Effector memory CD4-positive, alpha-beta T cell (primary cell): ENCODE measurements around the gene RASGRP2.
"Not testable (repeated sequence)": the region's sequence is repeated elsewhere in the genome, so short reads cannot be mapped to it uniquely, and the experiment has no call there.

ENCODE experiments used
- DNase-seq, 3 donors: peaks; one replicate each; pipeline ENCODE4 v3.0.0-alpha.2; 2020
- H3K27ac ChIP-seq: 2 replicates; pipeline ENCODE4 v1.7.0; 2013; ENCODE audit warnings: mild to moderate bottlenecking, low read length, moderate library complexity; ENCODE audit not compliant: insufficient read depth, poor library complexity, severe bottlenecking
- H3K27me3 ChIP-seq: replicated peaks from 2 replicates; pipeline ENCODE4 v1.7.0; 2013; ENCODE audit warnings: mild to moderate bottlenecking, low read length; ENCODE audit not compliant: insufficient read depth, control insufficient read depth, poor library complexity, severe bottlenecking
- H3K36me3 ChIP-seq: 2 replicates; pipeline ENCODE4 v1.7.0; 2013; ENCODE audit warnings: mild to moderate bottlenecking, low read length, moderate library complexity; ENCODE audit not compliant: control insufficient read depth, insufficient read depth
- H3K4me1 ChIP-seq: 2 replicates; pipeline ENCODE4 v1.7.0; 2013; ENCODE audit warnings: low read length, mild to moderate bottlenecking; ENCODE audit not compliant: control insufficient read depth, insufficient read depth, poor library complexity, severe bottlenecking
- H3K4me3 ChIP-seq: 2 replicates; pipeline ENCODE4 v1.7.0; 2013; ENCODE audit warnings: low read length, low read depth, mild to moderate bottlenecking; ENCODE audit not compliant: insufficient read depth, poor library complexity, severe bottlenecking
- H3K9me3 ChIP-seq: 2 replicates; pipeline ENCODE4 v1.7.0; 2013; ENCODE audit warnings: mild to moderate bottlenecking, low read length, moderate library complexity; ENCODE audit not compliant: control insufficient read depth

RASGRP2 gene

GRCh38 chr11:64711956-64712362 is 32.0 kb downstream of the RASGRP2 start:
- peaks cover 40% of the 10 kb centered on the region for H3K27me3 ChIP-seq
- no peaks in the 10 kb centered on the region for H3K36me3 ChIP-seq
- no peak overlapping the region for H3K4me3 ChIP-seq
- no peaks in the 10 kb centered on the region for H3K9me3 ChIP-seq
- no peak for DNase-seq
- H3K4me1 ChIP-seq, result peaks cover 12% of the 10 kb centered on the region
- H3K27ac ChIP-seq, result no peak overlapping the region

GRCh38 chr11:64711138-64711955 is 32.6 kb downstream of the RASGRP2 start:
- no peak for DNase-seq
- H3K4me1 ChIP-seq, result peaks cover 12% of the 10 kb centered on the region
- H3K9me3 ChIP-seq, result no peaks in the 10 kb centered on the region
- peaks cover 38% of the 10 kb centered on the region for H3K27me3 ChIP-seq
- H3K4me3 ChIP-seq, result no peak overlapping the region
- no peaks in the 10 kb centered on the region for H3K36me3 ChIP-seq
- H3K27ac ChIP-seq, result no peak overlapping the region

GRCh38 chr11:64710418-64711137 is 33.4 kb downstream of the RASGRP2 start:
- no peaks in the 10 kb centered on the region for H3K36me3 ChIP-seq
- H3K4me1 ChIP-seq, result peaks cover 12% of the 10 kb centered on the region
- H3K4me3 ChIP-seq, result no peak overlapping the region
- H3K27ac ChIP-seq, result no peak overlapping the region
- no peaks in the 10 kb centered on the region for H3K9me3 ChIP-seq
- DNase-seq, result no peak
- H3K27me3 ChIP-seq, result peaks cover 38% of the 10 kb centered on the region

GRCh38 chr11:64705501-64705900 is 38.4 kb downstream of the RASGRP2 start:
- Histone ChIP-seq H3K36me3 (no peaks in the 10 kb centered on the region), H3K27me3 (peaks cover under 1% of the 10 kb centered on the region), H3K9me3 (no peaks in the 10 kb centered on the region), H3K4me3 (no peak overlapping the region), H3K4me1 (no peaks in the 10 kb centered on the region), H3K27ac (no peak overlapping the region)
- DNase-seq, result no peak

- Histone ChIP-seq H3K36me3 (no peaks in the 10 kb centered on the region), H3K9me3 (no peaks in the 10 kb centered on the region), H3K4me1 (no peaks in the 10 kb centered on the region), H3K4me3 (no peak overlapping the region), H3K27ac (no peak overlapping the region), H3K27me3 (no peaks in the 10 kb centered on the region)
- no peak for DNase-seq
Observed at GRCh38 chr11:64703048-64703447, 40.9 kb downstream of the RASGRP2 start.

GRCh38 chr11:64701956-64702355 is 42.0 kb downstream of the RASGRP2 start:
- not testable (repeated sequence) for H3K4me3 ChIP-seq, H3K36me3 ChIP-seq, H3K27ac ChIP-seq, H3K4me1 ChIP-seq, H3K9me3 ChIP-seq, DNase-seq, H3K27me3 ChIP-seq

GRCh38 chr11:64698427-64698826 is 45.5 kb downstream of the RASGRP2 start:
- Histone ChIP-seq H3K27me3 (peaks cover 4% of the 10 kb centered on the region), H3K36me3 (no peaks in the 10 kb centered on the region), H3K9me3 (no peaks in the 10 kb centered on the region), H3K27ac (no peak overlapping the region), H3K4me1 (no peaks in the 10 kb centered on the region), H3K4me3 (no peak overlapping the region)
- DNase-seq, result no peak

- Histone ChIP-seq H3K36me3 (no peaks in the 10 kb centered on the region), H3K4me1 (no peaks in the 10 kb centered on the region), H3K27ac (no peak overlapping the region), H3K27me3 (peaks cover 4% of the 10 kb centered on the region), H3K9me3 (no peaks in the 10 kb centered on the region), H3K4me3 (no peak overlapping the region)
- no peak for DNase-seq
Observed at GRCh38 chr11:64697663-64698375, 46.1 kb downstream of the RASGRP2 start.

GRCh38 chr11:64696045-64696444 is 47.9 kb downstream of the RASGRP2 start:
- H3K4me1 ChIP-seq, result no peaks in the 10 kb centered on the region
- H3K36me3 ChIP-seq, result no peaks in the 10 kb centered on the region

GRCh38 chr11:64695548-64695947 is 48.4 kb downstream of the RASGRP2 start:
- H3K27ac ChIP-seq, result no peak overlapping the region
- peaks cover 4% of the 10 kb centered on the region for H3K27me3 ChIP-seq
- H3K36me3 ChIP-seq, result no peaks in the 10 kb centered on the region
- no peaks in the 10 kb centered on the region for H3K9me3 ChIP-seq
- no peaks in the 10 kb centered on the region for H3K4me1 ChIP-seq
- H3K4me3 ChIP-seq, result no peak overlapping the region
- no peak for DNase-seq

More at GRCh38 chr11:64696045-64696444, 47.9 kb downstream of the RASGRP2 start:
- Histone ChIP-seq H3K9me3 (no peaks in the 10 kb centered on the region), H3K27me3 (peaks cover 4% of the 10 kb centered on the region), H3K27ac (no peak overlapping the region), H3K4me3 (no peak overlapping the region)
- no peak for DNase-seq
